C4-2B (cell line): Measurements from ENCODE around the gene FCRLA.

ENCODE experiments used
- ZFX ChIP-seq: fragments of 450-650 bp; IDR thresholded peaks from 2 replicates; pipeline ENCODE4 v1.6.1; 2017
- TF ChIP-seq, protein P1 (sequence below): fragments of 450-650 bp; conservative IDR thresholded peaks from 2 replicates; pipeline ENCODE4 v1.5.1; 2017; ENCODE audit warnings: mild to moderate bottlenecking

DNA sequence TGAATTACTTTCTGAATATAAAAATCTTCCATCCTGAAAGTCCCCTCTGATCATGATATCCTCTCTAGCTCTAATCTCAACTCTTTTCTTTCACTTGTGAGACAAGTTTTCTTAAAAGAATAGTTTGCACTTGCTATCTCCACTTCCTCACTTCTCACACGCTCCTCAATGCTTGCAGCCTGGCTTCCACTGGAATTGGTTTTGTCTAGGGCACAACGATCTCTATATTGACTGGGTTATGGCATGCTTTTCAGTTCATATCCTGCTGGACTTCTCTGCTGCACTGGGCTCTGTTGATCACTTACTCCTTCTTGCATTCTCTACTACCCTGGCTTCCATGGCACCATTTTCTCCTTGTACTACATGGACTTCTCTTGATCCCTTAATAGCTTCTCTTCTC is 474 bp downstream of the FCRLA start:
- TF ChIP-seq, protein P1, sequence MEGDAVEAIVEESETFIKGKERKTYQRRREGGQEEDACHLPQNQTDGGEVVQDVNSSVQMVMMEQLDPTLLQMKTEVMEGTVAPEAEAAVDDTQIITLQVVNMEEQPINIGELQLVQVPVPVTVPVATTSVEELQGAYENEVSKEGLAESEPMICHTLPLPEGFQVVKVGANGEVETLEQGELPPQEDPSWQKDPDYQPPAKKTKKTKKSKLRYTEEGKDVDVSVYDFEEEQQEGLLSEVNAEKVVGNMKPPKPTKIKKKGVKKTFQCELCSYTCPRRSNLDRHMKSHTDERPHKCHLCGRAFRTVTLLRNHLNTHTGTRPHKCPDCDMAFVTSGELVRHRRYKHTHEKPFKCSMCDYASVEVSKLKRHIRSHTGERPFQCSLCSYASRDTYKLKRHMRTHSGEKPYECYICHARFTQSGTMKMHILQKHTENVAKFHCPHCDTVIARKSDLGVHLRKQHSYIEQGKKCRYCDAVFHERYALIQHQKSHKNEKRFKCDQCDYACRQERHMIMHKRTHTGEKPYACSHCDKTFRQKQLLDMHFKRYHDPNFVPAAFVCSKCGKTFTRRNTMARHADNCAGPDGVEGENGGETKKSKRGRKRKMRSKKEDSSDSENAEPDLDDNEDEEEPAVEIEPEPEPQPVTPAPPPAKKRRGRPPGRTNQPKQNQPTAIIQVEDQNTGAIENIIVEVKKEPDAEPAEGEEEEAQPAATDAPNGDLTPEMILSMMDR: no peak
- no peak for TF ChIP-seq ZFX
